ENCODE data around the gene NRN1L.
"Not testable (repeated sequence)": the region's sequence is repeated elsewhere in the genome, so short reads cannot be mapped to it uniquely, and the experiment has no call there.

The NRN1L gene

GRCh38 chr16:67884684-67885083 is at the start of gene NRN1L:
Gene NRN1L (plus strand): TSS chr16:67884885. CDS start chr16:67884904, 19 bp downstream.
- peak; percentile 60 for FAIRE-seq

GRCh38 chr16:67837190-67837589 is 47.5 kb upstream of the NRN1L start:
- FAIRE-seq = not testable (repeated sequence)

GRCh38 chr16:67837811-67838210 is 46.9 kb upstream of the NRN1L start:
- FAIRE-seq = no peak

- no peak for FAIRE-seq
Observed at GRCh38 chr16:67841198-67841815, 43.4 kb upstream of the NRN1L start.

- FAIRE-seq = no peak
Observed at GRCh38 chr16:67841816-67842508, 42.7 kb upstream of the NRN1L start, which contains the start of gene THAP11. Gene THAP11 (plus strand): TSS chr16:67842320. CDS start chr16:67842555, 235 bp downstream.

- no peak for FAIRE-seq
Observed at GRCh38 chr16:67842509-67843342, 42.0 kb upstream of the NRN1L start.

GRCh38 chr16:67843343-67843765 is 41.3 kb upstream of the NRN1L start:
- FAIRE-seq = no peak

GRCh38 chr16:67844497-67844896 is 40.2 kb upstream of the NRN1L start:
- no peak for FAIRE-seq

GRCh38 chr16:67845291-67846062 is 39.2 kb upstream of the NRN1L start:
- FAIRE-seq = no peak

- FAIRE-seq = no peak
Observed at GRCh38 chr16:67846063-67846319, 38.7 kb upstream of the NRN1L start.

- peak; percentile 12 for FAIRE-seq
Observed at GRCh38 chr16:67846320-67847063, 38.2 kb upstream of the NRN1L start, which contains the start of gene NUTF2. Gene NUTF2 (plus strand): TSS chr16:67846933. CDS start chr16:67865131, 18,198 bp downstream.

GRCh38 chr16:67847064-67847861 is 37.4 kb upstream of the NRN1L start, which contains the start of gene CENPT:
Gene CENPT (minus strand): TSS chr16:67847693. CDS start chr16:67833859, 13,834 bp downstream.
- FAIRE-seq = no peak

- FAIRE-seq = no peak
Observed at GRCh38 chr16:67848118-67848517, 36.6 kb upstream of the NRN1L start.

GRCh38 chr16:67853670-67854069 is 31.0 kb upstream of the NRN1L start:
- FAIRE-seq = no peak

- no peak for FAIRE-seq
Observed at GRCh38 chr16:67855789-67856188, 28.9 kb upstream of the NRN1L start.

GRCh38 chr16:67856927-67857546 is 27.6 kb upstream of the NRN1L start:
- FAIRE-seq = no peak

- no peak for FAIRE-seq
Observed at GRCh38 chr16:67857547-67858233, 27.0 kb upstream of the NRN1L start.

GRCh38 chr16:67858500-67858899 is 26.2 kb upstream of the NRN1L start:
- FAIRE-seq = no peak

GRCh38 chr16:67860589-67861398 is 23.9 kb upstream of the NRN1L start:
- FAIRE-seq = no peak
